ENCODE results near the gene IPO4.

IPO4 gene

GRCh38 chr14:24195186-24196070 is 6.8 kb upstream of the IPO4 start, which contains the start of gene TM9SF1:
Gene TM9SF1, minus strand, starts transcription at chr14:24195441. Its CDS starts 422 bp downstream, at chr14:24195019.
- peaks cover 10% of the 10 kb centered on the region for H3K36me3 ChIP-seq (ENCODE audit: control insufficient read depth, insufficient read depth, low read length)
- no peak for TF ChIP-seq CTCF (IDR thresholded peaks at IDR 0.05; ENCODE audit: insufficient read depth, low read length, poor library complexity, severe bottlenecking)
- DNase-seq (ENCODE audit: extremely low read depth, insufficient read length) = peak; percentile 93
- no peaks in the 10 kb centered on the region for H3K27me3 ChIP-seq (replicated peaks; ENCODE audit: control insufficient read depth, insufficient read depth, low read length)
- peak within 1 kb of the TSS; percentile 97 for H3K4me3 ChIP-seq (replicated peaks; ENCODE audit: low read depth, low read length)

- peaks cover 10% of the 10 kb centered on the region for H3K36me3 ChIP-seq (ENCODE audit: control insufficient read depth, insufficient read depth, low read length)
- no peak for TF ChIP-seq CTCF (IDR thresholded peaks at IDR 0.05; ENCODE audit: insufficient read depth, low read length, poor library complexity, severe bottlenecking)
Observed at GRCh38 chr14:24194873-24195185, 6.2 kb upstream of the IPO4 start.

GRCh38 chr14:24194186-24194872 is 5.7 kb upstream of the IPO4 start:
- TF ChIP-seq CTCF (IDR thresholded peaks at IDR 0.05; ENCODE audit: insufficient read depth, low read length, poor library complexity, severe bottlenecking) = no peak
- no peak for DNase-seq (ENCODE audit: extremely low read depth, insufficient read length)
- H3K4me3 ChIP-seq (replicated peaks; ENCODE audit: low read depth, low read length) = peak overlapping the region; percentile 97
- no peaks in the 10 kb centered on the region for H3K27me3 ChIP-seq (replicated peaks; ENCODE audit: control insufficient read depth, insufficient read depth, low read length)
- H3K36me3 ChIP-seq (ENCODE audit: control insufficient read depth, insufficient read depth, low read length) = peaks cover 9% of the 10 kb centered on the region

More at GRCh38 chr14:24194873-24195185, 6.2 kb upstream of the IPO4 start:
- H3K27me3 ChIP-seq (replicated peaks; ENCODE audit: control insufficient read depth, insufficient read depth, low read length) = no peaks in the 10 kb centered on the region
- DNase-seq (ENCODE audit: extremely low read depth, insufficient read length) = no peak
- peak overlapping the region; percentile 97 for H3K4me3 ChIP-seq (replicated peaks; ENCODE audit: low read depth, low read length)

GRCh38 chr14:24192933-24193332 is 4.3 kb upstream of the IPO4 start:
- no peak for TF ChIP-seq CTCF (IDR thresholded peaks at IDR 0.05; ENCODE audit: insufficient read depth, low read length, poor library complexity, severe bottlenecking)
- no peak for DNase-seq (ENCODE audit: extremely low read depth, insufficient read length)
- peaks cover 8% of the 10 kb centered on the region for H3K36me3 ChIP-seq (ENCODE audit: control insufficient read depth, insufficient read depth, low read length)
- no peaks in the 10 kb centered on the region for H3K27me3 ChIP-seq (replicated peaks; ENCODE audit: control insufficient read depth, insufficient read depth, low read length)
- no peak overlapping the region for H3K4me3 ChIP-seq (replicated peaks; ENCODE audit: low read depth, low read length)

- Histone ChIP-seq H3K27me3 (replicated peaks; ENCODE audit: control insufficient read depth, insufficient read depth, low read length) (no peaks in the 10 kb centered on the region), H3K36me3 (ENCODE audit: control insufficient read depth, insufficient read depth, low read length) (peaks cover 24% of the 10 kb centered on the region), H3K4me3 (replicated peaks; ENCODE audit: low read depth, low read length) (no peak overlapping the region)
- TF ChIP-seq CTCF (IDR thresholded peaks at IDR 0.05; ENCODE audit: insufficient read depth, low read length, poor library complexity, severe bottlenecking) = no peak
- DNase-seq (ENCODE audit: extremely low read depth, insufficient read length) = no peak
Observed at GRCh38 chr14:24190416-24190815, 1.8 kb upstream of the IPO4 start.
